Loucy (cell line): ENCODE data around the gene DYNC1H1.

Source experiments
- H2AFZ ChIP-seq: fragments of 200-600 bp; sonication (generic); 2 replicates; pipeline ENCODE4 v1.6.0; 2016; ENCODE audit warnings: antibody characterized with exemption, mild to moderate bottlenecking, low read length, moderate library complexity
- H3F3A ChIP-seq: fragments of 200-600 bp; 2 replicates; pipeline ENCODE4 v1.6.0; 2016; ENCODE audit warnings: antibody characterized with exemption, low read depth, mild to moderate bottlenecking
- H3K27me3 ChIP-seq: fragments of 200-600 bp; sonication (generic); 2 replicates; pipeline ENCODE4 v1.6.1; 2014; ENCODE audit warnings: low read length, mild to moderate bottlenecking; ENCODE audit not compliant: insufficient read depth, poor library complexity, severe bottlenecking
- H3K36me3 ChIP-seq: fragments of 200-600 bp; sonication (generic); 2 replicates; pipeline ENCODE4 v1.6.1; 2016; ENCODE audit warnings: low read length; ENCODE audit not compliant: insufficient read depth
- H3K4me1 ChIP-seq: fragments of 200-600 bp; sonication (generic); 2 replicates; pipeline ENCODE4 v1.5.1; 2014; ENCODE audit warnings: low read length, mild to moderate bottlenecking; ENCODE audit not compliant: insufficient read depth, poor library complexity, severe bottlenecking
- H3K4me2 ChIP-seq: fragments of 200-600 bp; sonication (generic); 2 replicates; pipeline ENCODE4 v1.6.0; 2014; ENCODE audit warnings: antibody characterized with exemption, low read length, low read depth, mild to moderate bottlenecking; ENCODE audit not compliant: poor library complexity, severe bottlenecking
- H3K4me3 ChIP-seq: fragments of 200-600 bp; sonication (generic); 2 replicates; pipeline ENCODE4 v1.5.1; 2014; ENCODE audit warnings: low read length, mild to moderate bottlenecking, mixed read lengths; ENCODE audit not compliant: poor library complexity, severe bottlenecking
- H3K79me2 ChIP-seq: fragments of 200-600 bp; sonication (generic); 2 replicates; pipeline ENCODE4 v1.6.1; 2014; ENCODE audit warnings: low read length; ENCODE audit not compliant: insufficient read depth
- H3K9ac ChIP-seq: fragments of 200-600 bp; sonication (generic); 2 replicates; pipeline ENCODE4 v1.6.0; 2014; ENCODE audit warnings: mild to moderate bottlenecking, low read depth, low read length, moderate library complexity; ENCODE audit not compliant: poor library complexity, severe bottlenecking
- H3K9me2 ChIP-seq: fragments of 200-600 bp; sonication (generic); replicated peaks from 2 replicates; pipeline ENCODE4 v1.6.1; 2016; ENCODE audit warnings: low read depth, low read length, mixed read lengths
- H3K9me3 ChIP-seq: fragments of 200-600 bp; sonication (generic); 2 replicates; pipeline ENCODE4 v1.6.1; 2014; ENCODE audit warnings: mild to moderate bottlenecking, antibody characterized with exemption, low read length, low read depth; ENCODE audit not compliant: insufficient read depth
- H4K20me1 ChIP-seq: fragments of 200-600 bp; sonication (generic); 2 replicates; pipeline ENCODE4 v1.6.0; 2014; ENCODE audit warnings: antibody characterized with exemption, low read length, mild to moderate bottlenecking; ENCODE audit not compliant: insufficient read depth, poor library complexity, severe bottlenecking
- EZH2phosphoT487 ChIP-seq: fragments of 200-600 bp; IDR thresholded peaks from 2 replicates; pipeline ENCODE4 v1.6.1; 2018; ENCODE audit warnings: antibody characterized with exemption, mild to moderate bottlenecking, moderate library complexity, borderline replicate concordance
- TF ChIP-seq, protein P1 (sequence below): fragments of 200-600 bp; sonication (generic); conservative IDR thresholded peaks from 2 replicates; pipeline ENCODE4 v1.5.1; 2014; ENCODE audit warnings: mild to moderate bottlenecking, antibody characterized with exemption, low read length

The DYNC1H1 gene

DNA sequence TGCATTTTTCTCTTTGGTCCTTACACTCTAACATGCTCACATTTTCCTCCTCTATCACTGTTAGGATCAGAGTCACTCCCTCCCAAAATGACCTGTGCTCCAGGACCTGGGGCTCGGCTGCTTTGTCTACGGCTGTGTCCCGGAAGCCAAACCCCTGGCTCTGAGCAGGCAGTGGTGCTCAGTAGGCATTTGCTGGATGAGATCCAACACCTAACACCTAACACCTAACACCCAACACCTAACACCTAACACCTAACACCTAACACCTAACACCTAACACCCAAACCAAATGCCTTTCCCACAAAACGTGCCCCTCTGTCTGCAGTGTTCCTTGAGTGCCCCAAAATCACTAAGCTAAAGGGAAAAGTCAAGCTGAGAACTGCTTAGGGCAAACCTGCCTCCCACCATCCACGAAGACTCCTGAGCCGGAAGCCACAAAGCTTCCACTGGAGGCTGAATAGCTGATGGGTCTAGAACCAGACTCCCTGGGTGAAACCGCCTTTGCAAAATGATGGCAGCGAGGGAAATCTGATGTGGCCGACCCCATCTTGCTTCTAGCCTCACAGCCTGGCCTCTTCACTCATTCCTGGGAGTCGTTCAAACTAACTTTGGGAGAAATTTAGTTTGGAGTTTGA, 93.2 kb downstream of the DYNC1H1 start:
- Histone ChIP-seq H3K9ac (no peak overlapping the region), H3F3A (no peaks in the 10 kb centered on the region), H3K9me3 (no peaks in the 10 kb centered on the region), H3K4me1 (no peaks in the 10 kb centered on the region), H3K9me2 (no peaks in the 10 kb centered on the region), H3K4me2 (no peak overlapping the region), H3K27me3 (no peaks in the 10 kb centered on the region), H3K36me3 (peaks cover 2% of the 10 kb centered on the region; the same call in 1 of the 2 replicates), H3K4me3 (no peak overlapping the region), H4K20me1 (no peaks in the 10 kb centered on the region), H2AFZ (no peak overlapping the region), H3K79me2 (no peaks in the 10 kb centered on the region)
- TF ChIP-seq EZH2phosphoT487, result no peak
- TF ChIP-seq, protein P1, sequence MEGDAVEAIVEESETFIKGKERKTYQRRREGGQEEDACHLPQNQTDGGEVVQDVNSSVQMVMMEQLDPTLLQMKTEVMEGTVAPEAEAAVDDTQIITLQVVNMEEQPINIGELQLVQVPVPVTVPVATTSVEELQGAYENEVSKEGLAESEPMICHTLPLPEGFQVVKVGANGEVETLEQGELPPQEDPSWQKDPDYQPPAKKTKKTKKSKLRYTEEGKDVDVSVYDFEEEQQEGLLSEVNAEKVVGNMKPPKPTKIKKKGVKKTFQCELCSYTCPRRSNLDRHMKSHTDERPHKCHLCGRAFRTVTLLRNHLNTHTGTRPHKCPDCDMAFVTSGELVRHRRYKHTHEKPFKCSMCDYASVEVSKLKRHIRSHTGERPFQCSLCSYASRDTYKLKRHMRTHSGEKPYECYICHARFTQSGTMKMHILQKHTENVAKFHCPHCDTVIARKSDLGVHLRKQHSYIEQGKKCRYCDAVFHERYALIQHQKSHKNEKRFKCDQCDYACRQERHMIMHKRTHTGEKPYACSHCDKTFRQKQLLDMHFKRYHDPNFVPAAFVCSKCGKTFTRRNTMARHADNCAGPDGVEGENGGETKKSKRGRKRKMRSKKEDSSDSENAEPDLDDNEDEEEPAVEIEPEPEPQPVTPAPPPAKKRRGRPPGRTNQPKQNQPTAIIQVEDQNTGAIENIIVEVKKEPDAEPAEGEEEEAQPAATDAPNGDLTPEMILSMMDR, result no peak

DNA sequence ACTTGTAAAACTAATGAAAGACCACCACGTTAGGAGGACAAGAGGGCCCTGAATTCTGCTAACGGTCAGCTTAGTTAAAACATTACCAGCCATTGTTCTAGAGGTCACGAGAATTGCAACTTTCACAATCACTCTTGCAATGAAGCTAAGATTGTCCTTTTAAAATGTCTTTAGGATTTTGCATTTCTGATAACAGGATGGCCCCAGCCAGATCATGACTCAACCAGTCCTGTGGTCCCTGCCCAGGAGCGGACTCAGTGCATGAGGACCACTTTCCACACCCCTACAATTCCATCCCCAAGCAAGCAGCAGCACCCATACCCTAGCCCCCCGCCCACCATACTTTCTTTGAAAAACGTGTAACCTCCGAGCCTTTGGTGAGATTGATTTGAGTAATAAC, 93.8 kb downstream of the DYNC1H1 start:
- no peaks in the 10 kb centered on the region for H3F3A ChIP-seq

DNA sequence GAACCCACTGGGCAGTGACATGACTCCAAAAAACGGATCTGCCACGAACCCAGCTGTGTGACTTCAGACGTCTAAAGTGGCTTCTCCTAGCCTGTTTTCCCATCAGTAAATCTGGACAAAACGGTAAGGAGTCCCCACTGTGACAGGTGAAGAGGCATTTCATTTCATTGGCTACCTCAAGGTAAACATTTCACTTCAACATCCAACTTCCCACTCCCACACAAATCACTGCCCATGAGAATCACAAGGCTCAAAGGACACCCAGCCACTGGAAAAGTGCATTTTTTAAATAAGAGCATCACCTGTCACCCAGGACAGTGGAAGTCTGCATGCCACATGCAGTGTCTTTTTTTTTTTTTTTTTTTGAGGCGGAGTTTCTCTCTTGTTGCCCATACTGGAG, 94.6 kb downstream of the DYNC1H1 start:
- TF ChIP-seq EZH2phosphoT487, result no peak
- TF ChIP-seq, protein P1, result no peak
- Histone ChIP-seq H3K27me3 (no peaks in the 10 kb centered on the region), H3K4me1 (no peaks in the 10 kb centered on the region), H3K4me3 (no peak overlapping the region), H2AFZ (no peak overlapping the region), H3K36me3 (no peaks in the 10 kb centered on the region), H3F3A (no peaks in the 10 kb centered on the region), H4K20me1 (no peaks in the 10 kb centered on the region), H3K9ac (no peak overlapping the region), H3K9me3 (no peaks in the 10 kb centered on the region), H3K79me2 (no peaks in the 10 kb centered on the region), H3K4me2 (no peak overlapping the region), H3K9me2 (no peaks in the 10 kb centered on the region)

More for the DNA sequence above, 93.8 kb downstream of the DYNC1H1 start:
- Histone ChIP-seq H3K4me2 (no peak overlapping the region), H3K4me1 (no peaks in the 10 kb centered on the region), H3K27me3 (no peaks in the 10 kb centered on the region), H3K79me2 (no peaks in the 10 kb centered on the region), H3K9ac (no peak overlapping the region), H3K9me2 (no peaks in the 10 kb centered on the region), H3K4me3 (no peak overlapping the region), H3K36me3 (no peaks in the 10 kb centered on the region), H2AFZ (no peak overlapping the region), H3K9me3 (no peaks in the 10 kb centered on the region), H4K20me1 (no peaks in the 10 kb centered on the region)
- TF ChIP-seq EZH2phosphoT487, result no peak
- TF ChIP-seq, protein P1, result no peak
